B cell (primary cell): Measurements from ENCODE around the gene CROCC.

Experiments used
- CTCF ChIP-seq: fragments of 200-600 bp; IDR thresholded peaks from one replicate; pipeline ENCODE4 v1.8.0; 2022; ENCODE audit warnings: antibody characterized with exemption, mild to moderate bottlenecking
- EZH2 ChIP-seq: IDR thresholded peaks from 2 replicates; pipeline ENCODE4 v1.6.1; 2012; ENCODE audit warnings: borderline replicate concordance, low read depth, mild to moderate bottlenecking, moderate library complexity, low read length; ENCODE audit not compliant: insufficient read depth, poor library complexity, severe bottlenecking

- no peak for TF ChIP-seq CTCF
- TF ChIP-seq EZH2 = no peak
Observed at GRCh38 chr1:16954579-16954978, 32.8 kb downstream of the CROCC start.
